HepG2 (cell line): Measurements from ENCODE around the gene SDR39U1. TPM values are rescaled to one million over a fixed set of nuclear protein-coding genes. Genes with fewer than 3 reads are reported as not detected.

Experiments
- ATF5 ChIP-seq: sonication (generic); formaldehyde crosslinking; IDR thresholded peaks from 2 replicates; pipeline ENCODE4 v1.4.0; 2020; ENCODE audit warnings: mild to moderate bottlenecking, low read depth, missing genetic modification reagents
- ELF1 ChIP-seq: sonication (generic); formaldehyde crosslinking; IDR thresholded peaks from 2 replicates; pipeline ENCODE4 v1.4.0; 2020; ENCODE audit warnings: missing genetic modification reagents
- HNRNPL ChIP-seq: fragments of 200-400 bp; formaldehyde crosslinking; IDR thresholded peaks from 2 replicates; pipeline ENCODE4 v1.6.1; 2017; ENCODE audit warnings: mild to moderate bottlenecking, low read depth, low read length
- SP4 ChIP-seq: sonication (generic); formaldehyde crosslinking; IDR thresholded peaks from 2 replicates; pipeline ENCODE4 v1.8.1; 2023; ENCODE audit warnings: mild to moderate bottlenecking, missing genetic modification reagents
- SRSF1 ChIP-seq: fragments of 200-400 bp; formaldehyde crosslinking; optimal IDR thresholded peaks from 2 replicates; pipeline ENCODE3; 2017; ENCODE audit warnings: mild to moderate bottlenecking, low read depth, low read length, moderate library complexity
- SRY ChIP-seq: sonication (generic); formaldehyde crosslinking; IDR thresholded peaks from 2 replicates; pipeline ENCODE4 v1.8.0; 2022; ENCODE audit warnings: mild to moderate bottlenecking, missing genetic modification reagents
- THAP9 ChIP-seq: sonication (generic); formaldehyde crosslinking; IDR thresholded peaks from 2 replicates; pipeline ENCODE4; 2020; ENCODE audit warnings: missing genetic modification reagents, mild to moderate bottlenecking, borderline replicate concordance
- TOPORS ChIP-seq: sonication (generic); formaldehyde crosslinking; IDR thresholded peaks from 2 replicates; pipeline ENCODE4 v1.8.0; 2023; ENCODE audit warnings: mild to moderate bottlenecking, missing genetic modification reagents
- ZBTB26 ChIP-seq: IDR thresholded peaks from 2 replicates; pipeline ENCODE4 v1.6.1; 2016; ENCODE audit warnings: missing compliant biosample characterization, missing genetic modification reagents, borderline replicate concordance
- ZNF274 ChIP-seq: sonication (generic); formaldehyde crosslinking; IDR thresholded peaks from 2 replicates; pipeline ENCODE4 v1.5.1; 2020; ENCODE audit warnings: mild to moderate bottlenecking, missing genetic modification reagents
- ZNF407 ChIP-seq: sonication (generic); formaldehyde crosslinking; IDR thresholded peaks from one replicate; pipeline ENCODE4 v1.5.1; 2020; ENCODE audit warnings: mild to moderate bottlenecking, missing genetic modification reagents; ENCODE audit errors: not compliant biosample characterization
- ZNF597 ChIP-seq: sonication (generic); formaldehyde crosslinking; IDR thresholded peaks from 2 replicates; pipeline ENCODE4 v1.5.0; 2020; ENCODE audit warnings: missing genetic modification reagents
- ZNF652 ChIP-seq: IDR thresholded peaks from 2 replicates; pipeline ENCODE4 v1.6.1; 2016; ENCODE audit warnings: low read depth, borderline replicate concordance
- ZNF670 ChIP-seq: sonication (generic); formaldehyde crosslinking; IDR thresholded peaks from 2 replicates; pipeline ENCODE4 v1.8.0; 2022; ENCODE audit warnings: mild to moderate bottlenecking, missing genetic modification reagents, borderline replicate concordance
- polyA plus RNA-seq, 8 experiments: library from polyadenylated mRNA; depleted of rRNA in 3 of 8; stranded (reverse) in 7 of 8; unstranded in 1 of 8; fragments of >200 nt; fragmentation: Illumina TruSeq in 4 of 8; extraction: Trizol in 4 of 8; gene quantifications; 2 replicates each; pipeline versions ENCODE4 v1.2.1 to v1.2.3, GENCODE V29; 2011 to 2016; ENCODE audit warnings: low read depth in 4 of 8, missing spikeins in 1 of 8, mixed read lengths in 1 of 8; ENCODE audit not compliant: insufficient read depth in 1 of 8
- total RNA-seq, 5 experiments: library from RNA; depleted of rRNA; stranded (reverse); fragments of >200 nt; fragmentation: Illumina TruSeq; extraction: Trizol; gene quantifications; 2 replicates each; pipeline ENCODE4 v1.2.3, GENCODE V29; 2016; ENCODE audit warnings: low read depth in 1 of 5

The SDR39U1 gene
- total and polyA plus RNA-seq, 2 of the 13 experiments (the other 11 are each of a cell fraction or from before 2014, with no cell fraction given) = 34.4 to 129 TPM

- TF ChIP-seq THAP9 (CRISPR knock-in tag) = 0 out of 2 replicates have a peak, but pooled peaks have one; percentile 20
- no peak for TF ChIP-seq HNRNPL
- TF ChIP-seq ZNF652 = peak; percentile 26; the same call in 1 of the 2 replicates
- no peak; the same call in 1 of the 2 replicates for TF ChIP-seq TOPORS (CRISPR knock-in tag)
- TF ChIP-seq ZNF274 (CRISPR knock-in tag) = no peak; the same call in 1 of the 2 replicates
- no peak for TF ChIP-seq SRY (CRISPR knock-in tag)
- peak; percentile 8; the same call in 1 of the 2 replicates for TF ChIP-seq ATF5
- TF ChIP-seq SP4 (CRISPR knock-in tag) = no peak
- peak; percentile 84 for TF ChIP-seq ZBTB26 (CRISPR knock-in tag)
- no peak for TF ChIP-seq ZNF670 (CRISPR knock-in tag)
- TF ChIP-seq ZNF407 (CRISPR knock-in tag) = no peak
- TF ChIP-seq SRSF1 = peak; percentile 74
- TF ChIP-seq ELF1 (CRISPR knock-in tag) = no peak
- TF ChIP-seq ZNF597 (CRISPR knock-in tag) = no peak
Observed at GRCh38 chr14:24426912-24427536, 15.6 kb downstream of the SDR39U1 start (continued).
